ENCODE data around the gene KRT84.

DNA sequence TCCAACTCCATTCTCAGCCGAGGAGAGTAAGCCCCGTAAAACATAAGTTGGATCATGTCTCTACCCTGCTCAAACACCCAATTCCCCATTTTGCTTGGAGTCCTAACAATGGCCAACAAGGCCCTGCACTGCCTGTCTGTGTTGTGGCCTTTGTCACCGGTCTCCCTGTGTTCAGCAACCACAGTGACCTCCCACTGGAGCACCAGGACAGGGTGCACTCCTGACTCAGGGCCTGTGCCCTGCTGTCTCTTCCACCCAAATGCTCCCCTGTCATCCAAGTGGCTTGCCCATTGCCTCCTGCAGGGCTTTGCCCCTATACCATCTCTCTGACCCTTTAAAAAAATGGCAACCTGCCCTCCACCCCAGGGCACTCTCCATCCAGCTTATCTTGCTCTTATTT is 13.7 kb downstream of the KRT84 start:
- TF ChIP-seq, protein P1, sequence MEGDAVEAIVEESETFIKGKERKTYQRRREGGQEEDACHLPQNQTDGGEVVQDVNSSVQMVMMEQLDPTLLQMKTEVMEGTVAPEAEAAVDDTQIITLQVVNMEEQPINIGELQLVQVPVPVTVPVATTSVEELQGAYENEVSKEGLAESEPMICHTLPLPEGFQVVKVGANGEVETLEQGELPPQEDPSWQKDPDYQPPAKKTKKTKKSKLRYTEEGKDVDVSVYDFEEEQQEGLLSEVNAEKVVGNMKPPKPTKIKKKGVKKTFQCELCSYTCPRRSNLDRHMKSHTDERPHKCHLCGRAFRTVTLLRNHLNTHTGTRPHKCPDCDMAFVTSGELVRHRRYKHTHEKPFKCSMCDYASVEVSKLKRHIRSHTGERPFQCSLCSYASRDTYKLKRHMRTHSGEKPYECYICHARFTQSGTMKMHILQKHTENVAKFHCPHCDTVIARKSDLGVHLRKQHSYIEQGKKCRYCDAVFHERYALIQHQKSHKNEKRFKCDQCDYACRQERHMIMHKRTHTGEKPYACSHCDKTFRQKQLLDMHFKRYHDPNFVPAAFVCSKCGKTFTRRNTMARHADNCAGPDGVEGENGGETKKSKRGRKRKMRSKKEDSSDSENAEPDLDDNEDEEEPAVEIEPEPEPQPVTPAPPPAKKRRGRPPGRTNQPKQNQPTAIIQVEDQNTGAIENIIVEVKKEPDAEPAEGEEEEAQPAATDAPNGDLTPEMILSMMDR (IDR thresholded peaks at IDR 0.05) = no peak
- TF ChIP-seq POLR2A (IDR thresholded peaks at IDR 0.05) (no peak), EP300 (IDR thresholded peaks at IDR 0.05) (no peak)

Measured in stomach (tissue), 4 donors.